Measurements from ENCODE around the gene NCOA1. TPM values are rescaled to one million over a fixed set of nuclear protein-coding genes. Genes with fewer than 3 reads are reported as not detected.

Gene NCOA1
- total RNA-seq, 1 donor from 2014 or later, result 29.0 TPM

DNA sequence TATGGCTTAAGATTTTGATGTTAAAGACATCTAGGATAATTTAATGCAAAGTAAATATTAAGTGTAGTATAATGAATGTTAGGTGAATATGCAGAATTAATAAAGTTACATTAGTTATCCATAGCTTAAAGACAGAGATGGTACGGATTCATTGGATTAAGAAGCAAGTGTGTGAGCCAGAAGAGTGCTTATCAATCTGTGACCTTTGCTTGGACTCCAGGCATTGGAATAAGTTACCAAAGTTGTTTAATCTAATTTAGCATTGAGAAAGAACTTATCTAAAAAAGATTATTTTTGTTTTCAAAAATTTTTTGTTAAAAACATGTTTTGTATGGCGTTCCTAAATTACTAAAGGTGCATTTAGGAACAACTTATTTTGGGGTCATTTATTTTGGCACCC, 23.8 kb downstream of the NCOA1 start:
- H3K9me3 Mint-ChIP-seq (ENCODE audit: unreplicated experiment), result peaks cover 6% of the 10 kb centered on the region
- TF ChIP-seq, protein P1, sequence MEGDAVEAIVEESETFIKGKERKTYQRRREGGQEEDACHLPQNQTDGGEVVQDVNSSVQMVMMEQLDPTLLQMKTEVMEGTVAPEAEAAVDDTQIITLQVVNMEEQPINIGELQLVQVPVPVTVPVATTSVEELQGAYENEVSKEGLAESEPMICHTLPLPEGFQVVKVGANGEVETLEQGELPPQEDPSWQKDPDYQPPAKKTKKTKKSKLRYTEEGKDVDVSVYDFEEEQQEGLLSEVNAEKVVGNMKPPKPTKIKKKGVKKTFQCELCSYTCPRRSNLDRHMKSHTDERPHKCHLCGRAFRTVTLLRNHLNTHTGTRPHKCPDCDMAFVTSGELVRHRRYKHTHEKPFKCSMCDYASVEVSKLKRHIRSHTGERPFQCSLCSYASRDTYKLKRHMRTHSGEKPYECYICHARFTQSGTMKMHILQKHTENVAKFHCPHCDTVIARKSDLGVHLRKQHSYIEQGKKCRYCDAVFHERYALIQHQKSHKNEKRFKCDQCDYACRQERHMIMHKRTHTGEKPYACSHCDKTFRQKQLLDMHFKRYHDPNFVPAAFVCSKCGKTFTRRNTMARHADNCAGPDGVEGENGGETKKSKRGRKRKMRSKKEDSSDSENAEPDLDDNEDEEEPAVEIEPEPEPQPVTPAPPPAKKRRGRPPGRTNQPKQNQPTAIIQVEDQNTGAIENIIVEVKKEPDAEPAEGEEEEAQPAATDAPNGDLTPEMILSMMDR (IDR thresholded peaks at IDR 0.05), result no peak
- peaks cover 7% of the 10 kb centered on the region for H3K4me1 Mint-ChIP-seq (ENCODE audit: unreplicated experiment)
- peaks cover 4% of the 10 kb centered on the region for H3K36me3 Mint-ChIP-seq (ENCODE audit: unreplicated experiment)
- no peak overlapping the region for H3K27ac Mint-ChIP-seq (ENCODE audit: unreplicated experiment)
- no peak overlapping the region for H3K4me3 Mint-ChIP-seq (ENCODE audit: unreplicated experiment)
- DNase-seq (ENCODE audit: extremely low spot score, unreplicated experiment), result no peak
- no peaks in the 10 kb centered on the region for H3K27me3 Mint-ChIP-seq (ENCODE audit: unreplicated experiment)

DNA sequence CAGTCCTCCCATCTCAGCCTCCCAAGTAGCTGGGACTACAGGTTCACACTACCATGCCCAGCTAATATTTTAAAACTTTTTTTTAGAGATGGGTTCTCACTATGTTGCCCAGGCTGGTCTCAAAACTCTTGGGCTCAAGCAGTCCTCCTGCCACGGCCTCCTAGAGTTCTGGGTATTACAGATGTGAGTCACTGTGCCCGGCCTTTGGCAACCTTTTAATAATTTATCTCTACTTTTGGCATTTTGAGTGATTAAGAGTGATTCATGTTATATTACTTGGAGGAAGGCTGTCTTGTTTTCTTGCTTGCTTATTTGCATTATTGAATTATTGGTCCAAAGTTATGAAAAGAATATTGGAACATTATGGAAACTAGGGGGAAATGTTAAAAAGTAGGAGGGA, 24.3 kb downstream of the NCOA1 start:
- TF ChIP-seq, protein P1 (IDR thresholded peaks at IDR 0.05), result no peak
- H3K27me3 Mint-ChIP-seq (ENCODE audit: unreplicated experiment), result no peaks in the 10 kb centered on the region
- peaks cover 7% of the 10 kb centered on the region for H3K4me1 Mint-ChIP-seq (ENCODE audit: unreplicated experiment)
- H3K4me3 Mint-ChIP-seq (ENCODE audit: unreplicated experiment), result no peak overlapping the region
- no peak overlapping the region for H3K27ac Mint-ChIP-seq (ENCODE audit: unreplicated experiment)
- H3K36me3 Mint-ChIP-seq (ENCODE audit: unreplicated experiment), result peaks cover 4% of the 10 kb centered on the region
- DNase-seq (ENCODE audit: extremely low spot score, unreplicated experiment), result no peak
- H3K9me3 Mint-ChIP-seq (ENCODE audit: unreplicated experiment), result peaks cover 7% of the 10 kb centered on the region

DNA sequence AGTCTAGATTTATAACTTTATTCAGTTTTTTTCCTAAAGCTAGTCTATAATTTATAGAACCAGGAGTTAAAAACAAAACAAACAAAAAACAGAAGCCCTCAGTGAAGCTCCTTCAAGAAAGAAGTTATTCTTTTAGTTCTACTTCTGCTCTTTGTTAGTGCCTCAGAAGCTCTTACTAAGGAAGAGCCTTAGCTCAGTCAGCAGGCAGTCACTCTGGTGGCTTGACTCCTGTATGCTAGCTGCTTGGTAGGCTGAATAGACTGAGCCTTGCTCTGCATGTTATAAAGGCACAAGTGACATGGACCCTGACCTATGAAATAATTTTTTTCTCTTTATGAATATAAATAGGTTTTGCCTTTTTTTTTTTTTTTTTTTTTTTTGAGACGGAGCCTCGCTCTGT, 24.8 kb downstream of the NCOA1 start:
- H3K27ac Mint-ChIP-seq (ENCODE audit: unreplicated experiment), result no peak overlapping the region
- H3K27me3 Mint-ChIP-seq (ENCODE audit: unreplicated experiment), result no peaks in the 10 kb centered on the region
- DNase-seq (ENCODE audit: extremely low spot score, unreplicated experiment), result no peak
- no peak overlapping the region for H3K4me3 Mint-ChIP-seq (ENCODE audit: unreplicated experiment)
- H3K36me3 Mint-ChIP-seq (ENCODE audit: unreplicated experiment), result peaks cover 4% of the 10 kb centered on the region
- TF ChIP-seq, protein P1 (IDR thresholded peaks at IDR 0.05), result no peak
- H3K4me1 Mint-ChIP-seq (ENCODE audit: unreplicated experiment), result peaks cover 7% of the 10 kb centered on the region
- H3K9me3 Mint-ChIP-seq (ENCODE audit: unreplicated experiment), result peaks cover 7% of the 10 kb centered on the region

DNA sequence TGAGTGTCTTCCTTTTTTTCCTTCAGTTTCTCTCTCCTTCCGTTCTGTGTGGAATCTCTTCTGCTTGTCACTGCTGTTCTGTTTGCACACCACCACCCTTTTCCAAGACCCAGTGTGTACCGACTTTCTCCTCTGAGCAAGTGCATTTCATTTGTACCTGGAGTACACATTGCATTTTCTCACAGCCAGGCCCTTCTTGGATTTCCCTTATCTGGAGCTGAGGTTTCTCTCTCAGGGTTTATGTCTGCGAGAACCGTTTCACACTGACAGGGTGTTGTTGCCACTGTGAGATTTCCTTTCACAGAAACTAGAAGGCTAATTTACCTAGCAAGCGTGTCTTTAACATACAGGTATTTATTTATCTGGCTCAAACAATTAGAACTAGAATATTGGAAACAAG, 26.2 kb downstream of the NCOA1 start:
- TF ChIP-seq, protein P1 (IDR thresholded peaks at IDR 0.05), result no peak
- no peak for DNase-seq (ENCODE audit: extremely low spot score, unreplicated experiment)
- Mint-ChIP-seq H3K27me3 (ENCODE audit: unreplicated experiment) (no peaks in the 10 kb centered on the region), H3K4me3 (ENCODE audit: unreplicated experiment) (no peak overlapping the region), H3K27ac (ENCODE audit: unreplicated experiment) (no peak overlapping the region), H3K4me1 (ENCODE audit: unreplicated experiment) (peaks cover 7% of the 10 kb centered on the region), H3K9me3 (ENCODE audit: unreplicated experiment) (peaks cover 11% of the 10 kb centered on the region), H3K36me3 (ENCODE audit: unreplicated experiment) (peaks cover 4% of the 10 kb centered on the region)

DNA sequence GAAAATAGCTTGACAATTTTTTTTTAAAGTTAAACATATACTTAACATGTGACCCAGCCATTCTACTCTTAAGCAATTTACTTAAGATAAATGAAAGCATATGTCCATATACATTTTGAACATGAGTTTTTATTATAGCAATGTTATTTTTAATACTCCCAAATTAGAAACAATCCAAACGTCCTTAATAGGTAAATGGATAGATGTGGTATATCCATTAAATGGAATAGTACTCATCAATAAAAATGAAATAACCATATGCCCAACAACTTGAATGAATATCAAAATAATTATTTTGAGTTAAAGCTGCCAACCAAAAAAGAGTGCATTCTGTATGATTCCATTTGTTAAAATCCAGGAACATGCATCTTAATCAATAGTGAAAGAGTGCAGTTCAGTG, 29.1 kb downstream of the NCOA1 start:
- Mint-ChIP-seq H3K4me1 (ENCODE audit: unreplicated experiment) (peaks cover 4% of the 10 kb centered on the region), H3K27ac (ENCODE audit: unreplicated experiment) (no peak overlapping the region), H3K36me3 (ENCODE audit: unreplicated experiment) (peaks cover 4% of the 10 kb centered on the region), H3K4me3 (ENCODE audit: unreplicated experiment) (no peak overlapping the region), H3K27me3 (ENCODE audit: unreplicated experiment) (no peaks in the 10 kb centered on the region), H3K9me3 (ENCODE audit: unreplicated experiment) (peaks cover 11% of the 10 kb centered on the region)
- TF ChIP-seq, protein P1 (IDR thresholded peaks at IDR 0.05), result no peak
- DNase-seq (ENCODE audit: extremely low spot score, unreplicated experiment), result no peak

Measured in osteocyte (in vitro differentiated cells).